Common myeloid progenitor, CD34-positive (primary cell): ENCODE measurements around the gene GLOD4.
"Not testable (repeated sequence)": the region's sequence is repeated elsewhere in the genome, so short reads cannot be mapped to it uniquely, and the experiment has no call there.

Experiments used
- CTCF ChIA-PET: fragments of 350-600 bp; sonication (Branson Sonifier 250); formaldehyde crosslinking; loops from one replicate; lab custom pipeline; 2021; ENCODE audit warnings: antibody characterized with exemption; lab: Charles Lee
- POLR2A ChIA-PET: fragments of 350-600 bp; sonication (Branson Sonifier 250); formaldehyde crosslinking; loops from one replicate; lab custom pipeline; 2021; ENCODE audit warnings: antibody characterized with exemption; lab: Charles Lee
- DNase-seq, 3 donors: peaks; one replicate each; pipeline versions ENCODE4 v3.0.0 to v3.0.0-alpha.2; 2013
- H3K27ac ChIP-seq, 2 experiments: 1 replicate in 1 of 2; 2 replicates in 1 of 2; pipeline ENCODE4 v1.7.0; 2013; ENCODE audit warnings: inconsistent platforms in 2 of 2, low read length in 2 of 2, mild to moderate bottlenecking in 2 of 2, low read depth in 1 of 2, moderate library complexity in 1 of 2; ENCODE audit not compliant: severe bottlenecking in 2 of 2, insufficient read depth in 1 of 2, poor library complexity in 1 of 2
- H3K27me3 ChIP-seq, 5 experiments: replicated peaks in 2 of 5; 1 replicate in 3 of 5; 2 replicates in 2 of 5; pipeline versions ENCODE4 v1.6.1 to v1.7.0; 2013; ENCODE audit warnings: low read length in 4 of 5, mild to moderate bottlenecking in 2 of 5, moderate library complexity in 2 of 5, inconsistent platforms in 1 of 5; ENCODE audit not compliant: insufficient read depth in 5 of 5, control insufficient read depth in 4 of 5
- H3K36me3 ChIP-seq, 4 experiments: 1 replicate in 2 of 4; 2 replicates in 2 of 4; pipeline versions ENCODE4 v1.6.1 to v1.7.0; 2013; ENCODE audit warnings: low read length in 3 of 4, control low read depth in 1 of 4, mild to moderate bottlenecking in 1 of 4; ENCODE audit not compliant: control insufficient read depth in 4 of 4, insufficient read depth in 4 of 4
- H3K4me1 ChIP-seq, 4 experiments: 1 replicate in 3 of 4; 2 replicates in 1 of 4; pipeline versions ENCODE4 v1.6.1 to v1.7.1; 2013; ENCODE audit warnings: low read length in 3 of 4, mild to moderate bottlenecking in 3 of 4, control low read depth in 1 of 4, inconsistent platforms in 1 of 4, moderate library complexity in 1 of 4; ENCODE audit not compliant: control insufficient read depth in 4 of 4, insufficient read depth in 4 of 4; ENCODE audit errors: control extremely low read depth in 1 of 4
- H3K4me3 ChIP-seq, 7 experiments: 1 replicate in 4 of 7; 2 replicates in 3 of 7; pipeline versions ENCODE4 v1.5.1 to v1.7.0; 2013; ENCODE audit warnings: mild to moderate bottlenecking in 7 of 7, low read length in 6 of 7, moderate library complexity in 6 of 7, inconsistent platforms in 2 of 7, low read depth in 2 of 7, control low read depth in 1 of 7; ENCODE audit not compliant: insufficient read depth in 4 of 7, control insufficient read depth in 1 of 7; ENCODE audit errors: extremely low read depth in 1 of 7
- H3K9me3 ChIP-seq, 5 experiments: 1 replicate in 4 of 5; 2 replicates in 1 of 5; pipeline versions ENCODE4 v1.6.1 to v1.7.1; 2013; ENCODE audit warnings: low read length in 4 of 5, mild to moderate bottlenecking in 2 of 5, inconsistent platforms in 1 of 5, low read depth in 1 of 5, moderate library complexity in 1 of 5; ENCODE audit not compliant: control insufficient read depth in 4 of 5, insufficient read depth in 2 of 5; ENCODE audit errors: control extremely low read depth in 1 of 5
- WGBS: methylation state at CpG from one replicate; pipeline ENCODE4 v1.1.5; 2013; ENCODE audit not compliant: insufficient coverage; 5-methylcytosine and 5-hydroxymethylcytosine counted together

Gene GLOD4

GRCh38 chr17:751269-752001 lies 30.6 kb downstream of the GLOD4 start:
- ChIA-PET POLR2A (interaction anchor here (0.7 kb wide), 1 partner anchor 30 kb away, joined by 3 read pairs; no protein-coding TSS in a partner anchor), CTCF (interaction anchor here (0.6 to 1.8 kb wide), 6 partner anchors 9 to 21 kb away, joined by 3 to 6 read pairs (median 3); no protein-coding TSS in a partner anchor)
- Histone ChIP-seq H3K4me3 (peak overlapping the region; percentile 40 to 88 (median 76)), H3K9me3 (peaks cover 0 to 3% (median 0%) of the 10 kb centered on the region in 5 experiments), H3K36me3 (peaks cover 6 to 26% (median 18%) of the 10 kb centered on the region in 4 experiments), H3K27me3 (no peaks in the 10 kb centered on the region), H3K4me1 (peaks cover 7 to 26% (median 21%) of the 10 kb centered on the region in 4 experiments), H3K27ac (peak overlapping the region in 1 of 2 experiments; percentile 73)
- WGBS = under 1% methylated on average over 42 of the region's 49 CpGs
- DNase-seq = peak; percentile 39 to 70 (median 63)

GRCh38 chr17:750431-751037 lies 31.5 kb downstream of the GLOD4 start:
- WGBS = 100% methylated on average over 6 of the region's 8 CpGs
- H3K4me3 ChIP-seq = peak overlapping the region in 4 of 7 experiments; percentile 6 to 88 (median 77)
- ChIA-PET POLR2A (interaction anchor here (0.7 kb wide), 1 partner anchor 31 kb away, joined by 3 read pairs; no protein-coding TSS in a partner anchor), CTCF (interaction anchor here (0.8 to 1.6 kb wide), 5 partner anchors 8 to 20 kb away, joined by 3 to 6 read pairs (median 3); no protein-coding TSS in a partner anchor)
- H3K36me3 ChIP-seq = peaks cover 6 to 35% (median 26%) of the 10 kb centered on the region in 4 experiments
- peaks cover 7 to 26% (median 21%) of the 10 kb centered on the region in 4 experiments for H3K4me1 ChIP-seq
- no peak overlapping the region for H3K27ac ChIP-seq
- H3K27me3 ChIP-seq = no peaks in the 10 kb centered on the region
- no peak for DNase-seq
- peaks cover 0 to 3% (median 0%) of the 10 kb centered on the region in 5 experiments for H3K9me3 ChIP-seq

GRCh38 chr17:749359-749758 lies 32.7 kb downstream of the GLOD4 start:
- CTCF ChIA-PET = interaction anchor here (1.6 kb wide), 1 partner anchor 14 kb away, joined by 3 read pairs; no protein-coding TSS in a partner anchor
- H3K9me3 ChIP-seq, POLR2A ChIA-PET, DNase-seq, H3K27ac ChIP-seq, H3K27me3 ChIP-seq: not testable (repeated sequence)
- Histone ChIP-seq H3K4me3 (peak overlapping the region in 1 of 7 experiments; percentile 29), H3K36me3 (peaks cover 12 to 47% (median 38%) of the 10 kb centered on the region in 4 experiments), H3K4me1 (peaks cover 7 to 26% (median 21%) of the 10 kb centered on the region in 4 experiments)
- 63% methylated on average over 5 of the region's 7 CpGs for WGBS

- H3K4me3 ChIP-seq, H3K27ac ChIP-seq, POLR2A ChIA-PET, CTCF ChIA-PET, H3K27me3 ChIP-seq, H3K9me3 ChIP-seq: not testable (repeated sequence)
- DNase-seq = peak in 1 of 3 donors; percentile 18
- WGBS = 100% methylated on average over 1 of the region's 4 CpGs
- Histone ChIP-seq H3K4me1 (peaks cover 7 to 26% (median 21%) of the 10 kb centered on the region in 4 experiments), H3K36me3 (peaks cover 13 to 54% (median 45%) of the 10 kb centered on the region in 4 experiments)
These were observed 33.5 kb downstream of the GLOD4 start for GRCh38 chr17:748604-749003.

DNA sequence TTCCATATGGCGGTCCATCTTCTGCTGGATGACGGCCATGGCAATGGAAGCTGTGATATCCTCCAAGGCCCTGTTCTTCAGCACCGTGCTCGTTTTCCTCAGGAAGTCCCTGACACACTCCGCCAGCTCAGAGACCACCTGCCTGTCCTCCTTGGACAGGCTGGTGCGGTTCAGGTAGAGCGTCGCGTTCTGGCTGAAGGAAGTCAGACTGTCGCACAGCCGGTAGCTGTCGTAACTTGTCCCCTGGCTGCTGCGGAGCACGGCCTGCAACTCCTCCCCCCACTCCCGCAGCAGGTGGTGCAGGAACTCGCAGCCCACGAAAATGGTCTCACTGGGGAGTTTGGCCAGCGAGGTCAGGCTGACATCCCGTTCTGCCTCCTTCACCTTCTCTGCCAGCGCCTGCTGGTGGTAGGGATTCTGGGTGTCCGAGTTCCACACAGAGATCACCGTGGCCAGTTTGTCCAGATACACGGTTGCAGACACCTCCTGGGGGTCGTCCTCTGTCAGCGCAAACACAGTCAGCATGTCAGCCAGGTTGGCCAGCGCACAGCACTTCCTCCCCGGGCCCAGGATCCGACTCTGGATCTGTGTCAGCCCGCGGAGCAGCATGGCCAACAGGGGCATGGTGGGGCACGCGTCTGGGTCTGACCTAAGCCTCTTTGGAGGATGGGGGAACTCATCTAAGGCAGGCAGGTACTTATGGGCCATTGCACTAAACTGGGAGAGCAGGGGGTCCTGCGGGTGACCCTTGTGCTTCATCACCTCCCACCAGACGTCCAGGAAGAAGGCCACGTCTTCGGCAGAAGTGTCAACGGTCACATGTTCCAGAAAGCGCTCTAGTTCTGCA lies 35.1 kb downstream of the GLOD4 start:
- ChIA-PET CTCF (interaction anchor here (1.3 kb wide), 1 partner anchor 10 kb away, joined by 3 read pairs; no protein-coding TSS in a partner anchor), POLR2A (no interaction called here)
- H3K36me3 ChIP-seq = peaks cover 13 to 70% (median 54%) of the 10 kb centered on the region in 4 experiments

GRCh38 chr17:746181-746580 lies 35.9 kb downstream of the GLOD4 start:
- Histone ChIP-seq H3K27ac (no peak overlapping the region), H3K9me3 (peaks cover 0 to 3% (median 0%) of the 10 kb centered on the region in 5 experiments), H3K27me3 (no peaks in the 10 kb centered on the region), H3K36me3 (peaks cover 15 to 79% (median 61%) of the 10 kb centered on the region in 4 experiments), H3K4me3 (no peak overlapping the region), H3K4me1 (peaks cover 7 to 10% (median 9%) of the 10 kb centered on the region in 4 experiments)
- ChIA-PET POLR2A (no interaction called here), CTCF (interaction anchor here (1.4 kb wide), 1 partner anchor 10 kb away, joined by 3 read pairs; no protein-coding TSS in a partner anchor)
- DNase-seq = no peak
- 98% methylated on average over 9 of the region's 9 CpGs for WGBS

More for the DNA sequence above, 35.1 kb downstream of the GLOD4 start:
- WGBS = 95% methylated on average over 36 of the region's 38 CpGs
- no peaks in the 10 kb centered on the region for H3K27me3 ChIP-seq
- peaks cover 0 to 3% (median 0%) of the 10 kb centered on the region in 5 experiments for H3K9me3 ChIP-seq
- no peak for DNase-seq
- H3K4me3 ChIP-seq = no peak overlapping the region
- H3K4me1 ChIP-seq = peaks cover 7 to 18% (median 16%) of the 10 kb centered on the region in 4 experiments
- no peak overlapping the region for H3K27ac ChIP-seq
